ENCODE results near the gene SLC22A17. TPM values are rescaled to one million over a fixed set of nuclear protein-coding genes. Genes with fewer than 3 reads are reported as not detected.

The SLC22A17 gene
- total and polyA plus RNA-seq, 9 of the 15 experiments (the other 6 are each of a cell fraction or from before 2014, with no cell fraction given), result 0.07 to 0.09 TPM; not detected in 7

DNA sequence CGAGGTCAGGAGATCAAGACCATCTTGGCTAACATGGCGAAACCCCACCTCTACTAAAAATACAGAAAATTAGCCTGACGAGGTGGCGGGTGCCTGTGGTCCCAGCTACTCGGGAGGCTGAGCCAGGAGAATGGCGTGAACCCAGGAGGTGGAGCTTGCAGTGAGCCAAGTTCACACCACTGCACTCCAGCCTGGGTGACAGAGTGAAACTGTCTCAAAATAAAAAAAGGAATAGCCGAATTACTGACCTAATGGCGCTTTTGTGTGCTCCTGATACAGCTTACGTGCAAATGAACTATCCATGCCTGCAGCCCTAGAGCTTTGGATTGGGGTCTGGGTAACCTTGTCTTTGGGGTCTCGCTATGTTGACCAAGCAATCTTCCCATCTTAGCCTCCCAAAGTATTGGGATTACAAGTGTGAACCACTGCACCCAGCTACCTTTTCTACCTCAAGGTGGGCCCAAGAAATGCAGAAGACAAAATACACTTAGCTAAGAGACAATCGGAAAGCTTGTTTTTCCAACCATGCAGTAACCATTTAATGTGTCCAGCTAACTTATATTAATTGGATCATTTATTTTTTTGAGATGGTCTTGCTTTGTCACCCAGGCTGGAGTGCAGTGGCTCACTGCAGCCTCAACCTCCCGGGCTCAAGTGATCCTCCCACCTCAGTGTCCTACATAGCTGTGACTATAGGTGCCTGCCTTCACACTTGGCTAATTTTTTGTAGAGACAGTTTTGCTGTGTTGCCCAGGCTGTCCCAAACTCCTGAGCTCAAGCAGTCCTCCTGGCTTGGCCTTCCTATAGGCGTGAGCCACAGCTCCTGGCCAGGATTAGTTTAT is 26.0 kb downstream of the SLC22A17 start:
- no peak for FAIRE-seq
- no peak overlapping the region for H2AFZ ChIP-seq (ENCODE audit: low read depth, low read length)
- no peaks in the 10 kb centered on the region for H3K9me3 ChIP-seq (replicated peaks; ENCODE audit: control insufficient read depth, insufficient read depth, low read depth, low read length)
- ChIA-PET POLR2A (interaction anchor here (0.5 to 1.6 kb wide), 15 partner anchors 9 to 561 kb away, joined by 3 to 11 read pairs (median 3); partner anchors contain the start of genes OXA1L and PPP1R3E), CTCF (ENCODE audit: low intra/inter-chr PET ratio) (interaction anchor here (0.7 to 2.4 kb wide), 3 partner anchors 62 to 549 kb away, joined by 3 to 10 read pairs (median 5); no protein-coding TSS in a partner anchor)
- DNase-seq (ENCODE audit: extremely low read depth in 1 of 4, low spot score in 3 of 4), result no peak
- H3K9ac ChIP-seq (ENCODE audit: insufficient read depth in 1 of 2, low read depth in 2 of 2, low read length in 2 of 2), result no peak overlapping the region
- H3K9me1 ChIP-seq (ENCODE audit: control insufficient read depth, insufficient read depth, low read length), result no peaks in the 10 kb centered on the region
- no TSS peak for BruUV-seq (replicated peaks)
- H4K20me1 ChIP-seq (replicated peaks; ENCODE audit: control insufficient read depth, insufficient read depth, low read length), result no peaks in the 10 kb centered on the region; the same call in 1 of the 2 replicates
- peaks cover 3 to 8% of the 10 kb centered on the region in 2 experiments; a peak in 4 of 5 replicates for H3K4me1 ChIP-seq (replicated peaks in 1 of 2; ENCODE audit: control insufficient read depth in 2 of 2, insufficient read depth in 2 of 2, low read length in 2 of 2)
- H3K79me2 ChIP-seq (ENCODE audit: control insufficient read depth, insufficient read depth, low read length), result peaks cover 26% of the 10 kb centered on the region
- no peak overlapping the region for H3K27ac ChIP-seq (ENCODE audit: extremely low read depth, low read depth, low read length)
- no peak overlapping the region for H3K4me3 ChIP-seq
- no peak overlapping the region for H3K4me2 ChIP-seq (ENCODE audit: insufficient read depth, low read length)
- WGBS (ENCODE audit: insufficient coverage, low coverage, missing lambda C conversion rate), result 68% methylated on average over 13 of the region's 13 CpGs
- peaks cover 43% of the 10 kb centered on the region; the same call in 2 of the 3 replicates for H3K36me3 ChIP-seq (ENCODE audit: control insufficient read depth, insufficient read depth, low read length)
- in situ Hi-C loops (cut with MboI), result no loop called here
- intact Hi-C loops (cut with micrococcal nuclease), result loop anchor here (5.0 to 10.0 kb wide), 3 partner anchors 128 to 559 kb away; partner anchors contain the start of genes OXA1L, THTPA and ZFHX2
- no peaks in the 10 kb centered on the region for H3K27me3 ChIP-seq (ENCODE audit: control insufficient read depth in 2 of 2, insufficient read depth in 2 of 2, low read length in 2 of 2)
- peak; percentile 28 for ATAC-seq
- TF ChIP-seq NRF1 (conservative IDR thresholded peaks at IDR 0.05 in 1 of 2, IDR thresholded peaks at IDR 0.05 in 1 of 2) (no peak), NR2C2 (CRISPR knock-in tag; IDR thresholded peaks at IDR 0.05) (no peak), NR2C2 (tag; IDR thresholded peaks at IDR 0.05) (no peak), ZNF507 (tag; conservative IDR thresholded peaks at IDR 0.05) (no peak), RCOR1 (IDR thresholded peaks at IDR 0.05; ENCODE audit: borderline replicate concordance in 1 of 2, low read depth in 2 of 2, low read length in 2 of 2) (no peak), MLLT1 (IDR thresholded peaks at IDR 0.05) (no peak), ZNF436 (CRISPR knock-in tag; IDR thresholded peaks at IDR 0.05) (no peak), ZNF57 (CRISPR knock-in tag; IDR thresholded peaks at IDR 0.05) (no peak), NFXL1 (CRISPR knock-in tag; IDR thresholded peaks at IDR 0.05) (no peak), MYNN (IDR thresholded peaks at IDR 0.05) (peak; percentile 33; the same call in 1 of the 2 replicates), MYNN (CRISPR knock-in tag; IDR thresholded peaks at IDR 0.05) (no peak), ZNF280B (CRISPR knock-in tag; IDR thresholded peaks at IDR 0.05) (0 out of 2 replicates have a peak, but pooled peaks have one; percentile 11), MTA1 (IDR thresholded peaks at IDR 0.05; ENCODE audit: borderline replicate concordance) (no peak), HBP1 (CRISPR knock-in tag; IDR thresholded peaks at IDR 0.05) (peak; percentile 65; the same call in 1 of the 2 replicates), ZNF41 (CRISPR knock-in tag; conservative IDR thresholded peaks at IDR 0.05) (0 out of 2 replicates have a peak, but pooled peaks have one; percentile 3)
- TF ChIP-seq, protein P1, sequence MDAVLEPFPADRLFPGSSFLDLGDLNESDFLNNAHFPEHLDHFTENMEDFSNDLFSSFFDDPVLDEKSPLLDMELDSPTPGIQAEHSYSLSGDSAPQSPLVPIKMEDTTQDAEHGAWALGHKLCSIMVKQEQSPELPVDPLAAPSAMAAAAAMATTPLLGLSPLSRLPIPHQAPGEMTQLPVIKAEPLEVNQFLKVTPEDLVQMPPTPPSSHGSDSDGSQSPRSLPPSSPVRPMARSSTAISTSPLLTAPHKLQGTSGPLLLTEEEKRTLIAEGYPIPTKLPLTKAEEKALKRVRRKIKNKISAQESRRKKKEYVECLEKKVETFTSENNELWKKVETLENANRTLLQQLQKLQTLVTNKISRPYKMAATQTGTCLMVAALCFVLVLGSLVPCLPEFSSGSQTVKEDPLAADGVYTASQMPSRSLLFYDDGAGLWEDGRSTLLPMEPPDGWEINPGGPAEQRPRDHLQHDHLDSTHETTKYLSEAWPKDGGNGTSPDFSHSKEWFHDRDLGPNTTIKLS (IDR thresholded peaks at IDR 0.05; ENCODE audit: borderline replicate concordance, low read depth), result no peak
